G401 (cell line): ENCODE data around the gene ZNF277. TPM values are rescaled to one million over a fixed set of nuclear protein-coding genes. Genes with fewer than 3 reads are reported as not detected.

Experiments used
- DNase-seq: peaks from one replicate; pipeline ENCODE4 v3.0.0-alpha.2; 2015; ENCODE audit warnings: low spot score
- in situ Hi-C: cut with HindIII; loops from 2 replicates; pipeline ENCODE4 v1.10.0; 2016; ENCODE audit warnings: low sequenced_read_pairs, mixed read lengths
- total RNA-seq: library from RNA; depleted of rRNA; stranded (reverse); fragments of >200 nt; shearing (Covaris generic); gene quantifications from 2 replicates; pipeline ENCODE4 v1.2.3, GENCODE V29; 2014

The ZNF277 gene
- total RNA-seq, 1 experiment from 2014 or later, result 53.1 TPM

DNA sequence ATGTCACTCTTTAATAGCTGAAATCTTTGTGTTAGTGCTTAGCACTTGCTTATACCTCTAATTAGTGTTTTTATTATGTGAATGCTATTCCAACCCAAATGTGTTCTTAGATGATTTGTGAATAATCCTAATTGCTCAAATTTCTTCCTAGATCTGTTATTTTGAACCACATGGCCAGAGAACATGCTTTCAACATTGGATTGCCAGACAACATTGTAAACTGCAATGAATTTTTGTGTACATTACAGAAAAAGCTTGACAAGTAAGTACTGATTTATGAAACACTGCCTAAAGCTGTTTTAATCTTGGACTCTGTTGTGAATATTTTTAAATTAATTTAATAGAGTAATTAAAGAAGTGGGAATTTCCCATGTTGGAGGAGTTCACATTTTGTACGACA, 121.1 kb downstream of the ZNF277 start:
- in situ Hi-C loops, result no loop called here
- no peak for DNase-seq

GRCh38 chr7:112331492-112331891, 125.0 kb downstream of the ZNF277 start:
- in situ Hi-C loops, result no loop called here
- DNase-seq, result no peak

- in situ Hi-C loops, result no loop called here
- DNase-seq, result no peak
Observed at GRCh38 chr7:112334366-112334765, 127.9 kb downstream of the ZNF277 start.

DNA sequence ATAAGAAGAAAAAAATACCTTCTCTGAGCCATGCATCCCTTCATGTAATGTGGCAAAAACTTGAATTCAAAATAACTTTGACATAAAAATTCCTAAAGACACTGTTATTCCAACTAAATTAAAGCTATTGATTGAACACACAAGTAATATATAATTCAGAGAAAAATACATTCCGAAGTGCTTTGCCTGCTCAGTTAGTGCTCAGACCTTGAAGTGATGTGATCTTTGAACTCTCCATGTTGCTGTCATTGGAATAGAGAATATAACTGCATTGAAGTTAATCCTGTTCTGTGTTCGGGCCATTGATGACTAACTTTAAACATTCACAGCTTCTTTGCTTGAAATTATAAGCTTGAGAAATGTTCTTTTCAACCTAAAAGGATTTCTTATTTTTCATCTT, 129.8 kb downstream of the ZNF277 start:
- DNase-seq, result no peak
- in situ Hi-C loops, result no loop called here

- in situ Hi-C loops, result no loop called here
- DNase-seq, result no peak
Observed at GRCh38 chr7:112336936-112337576, 130.6 kb downstream of the ZNF277 start.

- in situ Hi-C loops, result no loop called here
- DNase-seq, result no peak
Observed at GRCh38 chr7:112337892-112338291, 131.4 kb downstream of the ZNF277 start.

DNA sequence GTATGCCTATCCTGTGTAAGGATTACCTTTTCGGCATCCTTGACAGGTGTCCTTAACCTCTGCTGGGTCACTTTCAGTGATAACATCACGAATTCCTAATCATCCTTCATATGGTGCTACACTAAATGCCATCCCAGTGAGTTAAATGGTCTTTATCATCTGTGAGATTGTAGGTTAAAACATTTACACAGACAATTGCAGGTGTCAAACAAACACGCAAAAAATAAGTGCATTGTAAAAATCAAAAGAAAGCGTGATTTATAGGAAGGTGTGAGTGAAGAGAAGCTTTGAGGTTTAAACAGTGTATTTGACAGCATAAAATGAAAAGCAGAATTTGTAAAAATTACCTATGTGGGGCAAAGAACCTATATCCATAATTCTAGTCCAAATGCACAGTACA, 132.3 kb downstream of the ZNF277 start:
- in situ Hi-C loops, result no loop called here
- no peak for DNase-seq

- in situ Hi-C loops, result no loop called here
- DNase-seq, result peak; percentile 90
Observed at GRCh38 chr7:112341464-112341863, 135.0 kb downstream of the ZNF277 start.

GRCh38 chr7:112346381-112347060, 140.0 kb downstream of the ZNF277 start:
- in situ Hi-C loops, result no loop called here
- DNase-seq, result peak; percentile 39

DNA sequence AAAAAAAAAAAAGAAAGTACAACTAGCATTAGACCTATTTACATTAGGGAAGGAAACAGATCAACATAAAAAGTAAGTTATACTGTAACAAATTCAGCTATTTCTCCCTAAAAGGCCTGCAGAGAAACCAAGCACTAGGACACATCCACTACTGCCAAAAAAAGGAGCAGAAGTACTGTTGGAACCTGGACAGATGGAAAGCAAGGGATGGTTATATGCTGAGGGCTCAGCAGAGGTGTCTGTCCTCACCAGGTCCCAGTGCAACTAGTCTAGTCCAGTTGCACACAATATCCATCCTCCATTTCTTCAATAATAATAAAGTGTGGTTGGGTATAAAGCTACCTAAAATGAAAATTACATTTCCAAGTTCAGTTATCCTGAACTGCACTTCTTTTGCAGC, 140.6 kb downstream of the ZNF277 start:
- DNase-seq, result peak; percentile 23
- in situ Hi-C loops, result no loop called here

DNA sequence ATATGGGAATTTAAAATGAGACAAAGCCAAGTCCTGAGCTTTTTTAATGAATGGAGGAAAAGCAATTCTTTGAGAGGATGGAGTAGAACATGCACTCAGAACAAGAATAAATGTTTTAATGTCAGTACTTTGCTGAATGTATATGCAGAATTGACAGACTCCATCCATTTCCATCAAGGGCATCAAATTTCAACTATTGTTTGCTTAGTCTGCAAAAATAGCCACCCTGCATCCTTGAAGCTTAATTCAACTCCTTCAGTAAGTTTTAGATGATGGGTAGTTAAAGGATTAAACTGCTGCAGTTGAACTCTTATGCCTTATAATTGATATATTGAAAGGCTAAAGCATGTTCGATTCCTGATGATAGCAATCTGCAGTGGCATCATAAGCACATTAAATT, 144.1 kb downstream of the ZNF277 start:
- no peak for DNase-seq
- in situ Hi-C loops, result no loop called here

- in situ Hi-C loops, result no loop called here
- no peak for DNase-seq
Observed at GRCh38 chr7:112356596-112356995, 150.1 kb downstream of the ZNF277 start.

- no peak for DNase-seq
- in situ Hi-C loops, result no loop called here
Observed at GRCh38 chr7:112357136-112357535, 150.6 kb downstream of the ZNF277 start.

DNA sequence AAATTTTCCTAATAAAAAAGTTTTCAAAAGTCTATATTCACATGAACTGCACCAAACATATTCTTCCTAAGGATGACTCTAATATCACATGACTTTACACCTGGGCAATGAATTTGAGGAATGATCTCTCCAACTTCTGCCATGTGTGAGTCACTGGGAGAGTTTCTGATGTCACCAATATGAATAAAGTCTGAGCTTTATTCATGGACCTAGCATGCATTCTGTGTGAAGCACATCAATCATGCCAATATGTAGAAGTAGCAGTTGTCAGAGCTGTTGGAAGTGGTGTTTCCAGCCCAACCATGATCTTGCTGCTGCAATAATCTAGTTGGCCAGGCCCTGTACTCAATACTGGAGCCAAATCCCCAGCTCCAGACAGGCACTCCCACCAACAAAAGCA, 152.0 kb downstream of the ZNF277 start:
- in situ Hi-C loops, result no loop called here
- DNase-seq, result no peak

- no peak for DNase-seq
- in situ Hi-C loops, result no loop called here
Observed at GRCh38 chr7:112359086-112359485, 152.6 kb downstream of the ZNF277 start.

DNA sequence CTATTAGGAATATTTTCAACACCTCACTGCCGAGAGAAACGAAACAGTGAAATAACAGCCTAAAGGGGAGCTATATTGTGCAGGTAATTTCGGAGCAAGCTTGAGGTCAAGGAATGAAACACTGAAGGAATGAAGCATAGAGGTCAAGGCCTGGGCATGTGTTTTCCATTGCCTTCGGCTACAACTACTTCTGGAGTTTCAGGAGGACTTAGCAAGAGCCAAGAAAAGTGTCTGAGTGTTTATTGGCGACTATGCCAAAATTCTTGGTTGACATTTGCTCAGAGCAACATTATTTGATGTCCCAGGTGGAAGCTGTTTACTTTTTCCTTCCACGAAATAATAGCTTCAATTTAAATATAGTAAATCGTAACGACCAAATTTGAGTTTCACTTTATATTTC, 154.2 kb downstream of the ZNF277 start:
- DNase-seq, result no peak
- in situ Hi-C loops, result no loop called here

GRCh38 chr7:112361154-112361553, 154.7 kb downstream of the ZNF277 start:
- no peak for DNase-seq
- in situ Hi-C loops, result no loop called here

DNA sequence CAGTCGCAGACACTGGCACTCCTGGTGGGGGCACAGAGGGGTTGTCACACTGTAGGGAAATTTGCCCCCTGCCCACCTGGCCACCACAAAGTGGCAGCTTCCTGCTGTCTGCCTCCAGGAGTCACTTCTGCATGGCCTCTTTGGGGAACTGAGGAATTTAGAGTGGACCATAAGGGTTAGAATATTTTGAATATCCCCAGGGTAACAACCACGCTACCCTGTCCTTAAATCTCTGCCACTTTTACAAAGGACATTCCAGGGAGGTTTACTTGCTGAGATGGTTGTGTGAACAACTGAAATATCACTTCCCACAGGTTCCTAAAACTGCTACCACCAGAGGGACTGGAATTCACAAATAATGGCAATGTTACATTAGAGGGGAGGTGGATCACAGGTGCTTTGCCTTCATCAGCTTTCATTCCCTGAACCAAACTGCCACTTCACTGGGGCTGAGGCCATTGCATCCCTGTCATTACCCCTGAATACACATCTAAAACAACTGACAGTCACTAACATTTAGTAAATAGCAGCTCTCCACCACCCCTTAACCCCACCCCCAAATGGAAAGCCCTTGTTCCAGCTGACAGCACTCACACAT, 155.7 kb downstream of the ZNF277 start:
- in situ Hi-C loops, result no loop called here
- DNase-seq, result no peak

DNA sequence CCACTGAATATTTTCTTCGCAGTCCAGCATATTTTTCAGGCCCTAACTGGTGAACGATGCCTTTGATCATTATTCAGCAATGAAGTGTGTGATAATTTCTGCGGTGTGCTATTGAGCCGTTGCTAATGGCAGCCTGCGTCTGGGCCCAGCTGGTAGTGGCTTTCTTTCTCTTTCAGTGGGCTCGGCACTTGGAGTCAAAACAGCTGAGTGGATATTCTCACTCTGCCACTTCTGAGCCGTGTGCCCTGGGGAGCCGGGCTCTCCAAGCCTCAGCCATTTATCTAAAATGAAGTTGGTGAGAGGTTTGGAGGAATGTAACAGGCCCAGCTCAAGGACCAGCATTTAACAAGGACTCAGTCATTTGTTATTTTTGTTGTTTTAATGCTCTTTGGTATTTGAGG, 156.2 kb downstream of the ZNF277 start:
- no peak for DNase-seq
- in situ Hi-C loops, result no loop called here

DNA sequence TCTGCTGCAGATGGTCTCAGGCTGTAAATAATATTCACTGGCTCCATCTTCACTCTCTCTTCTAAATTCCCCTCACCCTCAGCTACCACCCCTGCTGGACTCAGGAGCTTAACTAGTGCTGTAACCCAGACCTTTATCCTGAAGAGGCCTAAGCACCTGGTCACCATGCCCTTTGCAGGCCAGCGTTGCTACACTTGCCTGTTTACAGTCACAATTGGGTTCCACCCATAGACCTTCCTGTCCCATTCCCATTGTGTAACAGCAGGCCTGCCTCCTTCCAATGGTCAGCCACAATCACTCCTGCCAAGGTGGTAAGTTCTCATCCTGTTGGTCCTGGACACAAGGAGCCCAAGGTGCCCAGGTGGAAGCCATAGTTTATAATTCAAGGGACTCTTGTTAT, 157.9 kb downstream of the ZNF277 start:
- DNase-seq, result no peak
- in situ Hi-C loops, result no loop called here

DNA sequence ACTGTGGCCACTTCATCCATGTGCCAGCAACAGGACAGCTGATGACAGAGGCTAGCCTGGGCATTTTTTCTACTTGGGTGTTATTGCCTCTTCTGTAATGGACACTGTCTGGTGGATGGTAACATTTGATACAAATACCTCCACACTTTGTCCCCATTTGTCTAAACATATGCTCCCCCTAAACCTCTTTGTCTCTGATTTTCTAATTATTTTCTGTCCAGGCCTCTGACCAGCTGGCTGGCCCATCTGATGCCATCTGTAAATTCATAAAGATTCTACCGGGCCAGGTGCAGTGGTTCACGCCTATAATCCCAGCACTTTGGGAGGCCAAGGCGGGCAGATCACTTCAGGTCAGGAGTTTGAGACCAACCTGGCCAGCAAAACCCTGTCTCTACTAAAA, 159.1 kb downstream of the ZNF277 start:
- peak; percentile 75 for DNase-seq
- in situ Hi-C loops, result no loop called here
